BE2C (cell line): ENCODE data around the gene LUZP2.

Experiments
- DNase-seq: peaks from one replicate; pipeline ENCODE4 v3.0.0-alpha.2; 2020
- H3K27me3 ChIP-seq: fragments of 250-450 bp; sonication (Bioruptor Pico); 2 replicates; pipeline ENCODE4 v1.5.1; 2020; ENCODE audit warnings: mild to moderate bottlenecking
- H3K36me3 ChIP-seq: fragments of 250-450 bp; sonication (Bioruptor Pico); 2 replicates; pipeline ENCODE4 v1.5.1; 2020; ENCODE audit warnings: mild to moderate bottlenecking
- H3K4me1 ChIP-seq: fragments of 250-450 bp; sonication (Bioruptor Pico); 2 replicates; pipeline ENCODE4 v1.5.1; 2020
- H3K4me3 ChIP-seq: 2 replicates; pipeline ENCODE4 v1.5.1; 2011; ENCODE audit warnings: low read depth, low read length
- H3K9me3 ChIP-seq: fragments of 250-450 bp; sonication (Bioruptor Pico); 2 replicates; pipeline ENCODE4 v1.5.1; 2020
- CTCF ChIP-seq: IDR thresholded peaks from 2 replicates; pipeline ENCODE4 v1.5.1; 2012; ENCODE audit warnings: mild to moderate bottlenecking, low read depth, low read length

LUZP2 gene

DNA sequence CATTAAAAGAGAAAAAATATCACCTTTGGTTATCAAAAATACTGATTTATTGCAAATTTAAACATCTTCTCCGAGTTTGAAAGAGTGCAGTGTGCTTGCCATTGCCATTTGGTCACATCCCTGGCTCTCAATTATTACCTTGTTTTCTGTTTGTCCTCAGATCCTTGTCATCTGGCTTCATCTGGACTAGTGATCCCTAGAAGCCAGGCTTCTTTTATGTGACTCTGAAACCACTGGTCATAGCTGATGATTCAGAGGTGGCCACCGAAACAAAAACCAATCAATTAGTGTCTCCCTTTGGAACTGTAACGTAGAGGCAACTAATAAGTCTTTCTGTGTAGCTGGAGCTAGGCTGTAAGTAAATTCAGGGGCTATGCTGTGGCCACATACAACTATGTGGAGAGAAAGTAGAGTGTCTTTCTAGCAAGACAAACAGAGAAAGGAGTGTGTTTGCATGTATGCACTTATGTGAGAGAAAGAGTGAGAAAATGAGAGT is 237.9 kb downstream of the LUZP2 start:
- no peak for DNase-seq
- Histone ChIP-seq H3K4me3 (no peak overlapping the region), H3K4me1 (no peaks in the 10 kb centered on the region), H3K36me3 (no peaks in the 10 kb centered on the region), H3K9me3 (no peaks in the 10 kb centered on the region), H3K27me3 (no peaks in the 10 kb centered on the region)
- no peak for TF ChIP-seq CTCF

- Histone ChIP-seq H3K9me3 (no peaks in the 10 kb centered on the region), H3K27me3 (no peaks in the 10 kb centered on the region), H3K36me3 (no peaks in the 10 kb centered on the region), H3K4me3 (no peak overlapping the region), H3K4me1 (no peaks in the 10 kb centered on the region)
- no peak for DNase-seq
- TF ChIP-seq CTCF: no peak
Observed at GRCh38 chr11:24738972-24739371, 242.1 kb downstream of the LUZP2 start.

DNA sequence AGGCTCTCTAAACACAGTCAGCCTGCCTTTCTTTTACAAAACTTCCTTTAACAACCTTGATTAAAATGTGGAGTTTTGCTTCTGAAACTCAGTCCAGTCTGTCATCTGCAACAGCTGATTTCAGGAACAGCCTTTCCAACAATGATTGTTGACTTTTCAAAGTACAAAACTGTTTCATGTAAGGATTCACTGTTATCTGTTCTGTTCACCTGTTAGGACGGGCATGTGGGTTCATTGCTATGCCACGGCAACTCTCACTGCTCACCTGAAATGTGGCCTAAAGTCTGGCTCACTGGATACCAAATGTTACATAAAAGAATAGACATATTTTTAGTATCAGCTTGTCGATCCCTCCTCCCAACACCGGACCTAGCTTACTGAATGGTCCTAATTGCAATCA is 242.8 kb downstream of the LUZP2 start:
- H3K9me3 ChIP-seq: no peaks in the 10 kb centered on the region
- TF ChIP-seq CTCF: no peak
- no peak overlapping the region for H3K4me3 ChIP-seq
- H3K36me3 ChIP-seq: no peaks in the 10 kb centered on the region
- no peaks in the 10 kb centered on the region for H3K27me3 ChIP-seq
- no peaks in the 10 kb centered on the region for H3K4me1 ChIP-seq
- no peak for DNase-seq

DNA sequence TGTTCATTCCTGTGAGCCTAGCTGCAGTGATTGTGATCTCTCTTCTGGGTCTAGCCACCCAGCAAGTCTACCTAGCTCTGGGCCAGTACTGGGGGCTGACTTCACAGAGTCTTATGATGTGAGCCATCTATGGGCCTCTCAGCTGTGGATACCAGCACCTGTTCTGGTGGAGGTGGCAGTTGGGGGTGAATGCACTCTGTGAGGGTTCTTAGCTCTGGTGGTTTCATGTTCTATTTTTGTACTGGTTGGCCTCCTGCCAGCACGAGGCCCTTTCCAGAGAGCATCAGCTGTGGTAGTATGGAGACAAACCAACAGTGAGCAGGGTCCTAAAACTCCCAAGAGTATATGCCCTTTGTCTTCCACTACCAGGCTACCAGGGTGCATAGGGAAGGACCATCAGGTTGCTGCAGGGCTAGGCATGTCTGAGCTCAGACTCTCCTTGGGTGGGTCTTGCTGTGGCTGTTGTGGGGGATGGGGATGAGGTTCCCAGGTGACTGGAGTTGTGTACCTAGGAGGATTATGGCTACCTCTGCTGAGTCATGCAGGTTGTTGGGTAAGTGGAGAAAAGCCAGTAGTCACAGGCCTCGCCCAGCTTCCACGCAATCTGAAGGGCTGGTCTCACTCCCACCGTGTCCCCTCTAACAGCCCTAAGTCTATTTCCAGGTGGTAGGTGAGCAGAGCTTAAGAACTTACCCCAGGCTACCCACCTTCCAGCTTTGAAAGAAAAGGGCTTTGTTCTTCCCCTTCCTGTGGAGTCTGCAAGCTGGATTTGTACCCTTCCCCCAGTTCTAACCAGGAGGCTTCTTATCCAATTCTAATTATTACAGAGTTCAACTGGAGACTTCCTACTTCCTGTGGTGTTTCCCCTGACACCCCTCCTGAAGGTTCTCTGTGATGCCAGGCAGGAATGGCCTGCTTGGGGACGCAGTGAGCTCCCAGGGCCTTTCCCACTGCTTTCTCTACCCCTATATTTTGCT is 250.7 kb downstream of the LUZP2 start:
- H3K27me3 ChIP-seq: no peaks in the 10 kb centered on the region
- no peak for TF ChIP-seq CTCF
- no peaks in the 10 kb centered on the region for H3K36me3 ChIP-seq
- H3K4me3 ChIP-seq: no peak overlapping the region
- no peaks in the 10 kb centered on the region for H3K9me3 ChIP-seq
- no peaks in the 10 kb centered on the region for H3K4me1 ChIP-seq
- no peak for DNase-seq

GRCh38 chr11:24748261-24748660 is 251.4 kb downstream of the LUZP2 start:
- no peak for DNase-seq
- H3K36me3 ChIP-seq: no peaks in the 10 kb centered on the region
- H3K27me3 ChIP-seq: no peaks in the 10 kb centered on the region
- no peak for TF ChIP-seq CTCF
- no peaks in the 10 kb centered on the region for H3K4me1 ChIP-seq
- H3K4me3 ChIP-seq: no peak overlapping the region
- no peaks in the 10 kb centered on the region for H3K9me3 ChIP-seq

DNA sequence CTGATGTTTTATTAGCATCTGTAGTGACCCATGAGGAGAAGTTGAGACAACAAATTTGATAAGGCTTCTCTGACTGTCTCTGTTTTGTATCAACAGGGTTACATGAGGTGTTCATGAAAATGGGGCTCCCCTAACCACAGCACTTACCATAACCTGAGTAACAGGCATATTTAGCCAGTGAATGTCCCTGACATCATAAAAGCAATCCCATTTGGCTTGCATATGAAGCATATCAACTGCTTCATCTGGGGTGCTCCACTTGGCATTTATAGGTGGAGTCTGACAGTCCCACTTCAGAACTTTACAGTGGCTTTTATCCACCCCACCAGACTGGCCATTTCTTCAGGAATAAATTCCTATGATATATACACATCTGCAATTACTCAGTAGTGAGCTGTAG is 257.6 kb downstream of the LUZP2 start:
- no peak overlapping the region for H3K4me3 ChIP-seq
- H3K9me3 ChIP-seq: no peaks in the 10 kb centered on the region
- H3K36me3 ChIP-seq: no peaks in the 10 kb centered on the region
- no peaks in the 10 kb centered on the region for H3K4me1 ChIP-seq
- H3K27me3 ChIP-seq: no peaks in the 10 kb centered on the region
- no peak for DNase-seq
- no peak for TF ChIP-seq CTCF
